GM21390 (cell line): ENCODE results near the gene TRAPPC6A.
"Not testable (repeated sequence)": the region's sequence is repeated elsewhere in the genome, so short reads cannot be mapped to it uniquely, and the experiment has no call there.

ENCODE experiments used
- ATAC-seq: cut with Tn5 transposase; IDR thresholded peaks from one replicate; pipeline ENCODE4 v1.9.1; 2021; ENCODE audit not compliant: unreplicated experiment

TRAPPC6A gene

DNA sequence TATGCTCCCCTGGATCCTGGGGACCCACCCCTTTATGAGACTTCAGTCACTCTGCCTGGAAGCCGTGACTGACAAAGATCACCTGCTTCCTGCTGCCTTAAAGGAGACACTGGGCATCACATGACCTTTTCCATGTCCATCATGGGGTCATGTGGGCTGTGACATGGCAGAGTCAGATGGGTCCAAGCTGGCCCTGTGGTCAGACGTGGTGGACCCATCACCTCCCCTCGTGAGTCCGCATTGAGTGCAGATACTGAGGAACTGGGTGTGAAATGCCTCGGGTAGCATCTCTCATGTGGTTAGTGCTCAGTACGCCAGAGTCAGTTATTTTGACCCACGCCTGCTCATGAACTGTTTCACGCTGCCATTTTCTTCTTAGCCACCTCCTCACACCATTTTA, 44.4 kb downstream of the TRAPPC6A start:
- ATAC-seq, result no peak

DNA sequence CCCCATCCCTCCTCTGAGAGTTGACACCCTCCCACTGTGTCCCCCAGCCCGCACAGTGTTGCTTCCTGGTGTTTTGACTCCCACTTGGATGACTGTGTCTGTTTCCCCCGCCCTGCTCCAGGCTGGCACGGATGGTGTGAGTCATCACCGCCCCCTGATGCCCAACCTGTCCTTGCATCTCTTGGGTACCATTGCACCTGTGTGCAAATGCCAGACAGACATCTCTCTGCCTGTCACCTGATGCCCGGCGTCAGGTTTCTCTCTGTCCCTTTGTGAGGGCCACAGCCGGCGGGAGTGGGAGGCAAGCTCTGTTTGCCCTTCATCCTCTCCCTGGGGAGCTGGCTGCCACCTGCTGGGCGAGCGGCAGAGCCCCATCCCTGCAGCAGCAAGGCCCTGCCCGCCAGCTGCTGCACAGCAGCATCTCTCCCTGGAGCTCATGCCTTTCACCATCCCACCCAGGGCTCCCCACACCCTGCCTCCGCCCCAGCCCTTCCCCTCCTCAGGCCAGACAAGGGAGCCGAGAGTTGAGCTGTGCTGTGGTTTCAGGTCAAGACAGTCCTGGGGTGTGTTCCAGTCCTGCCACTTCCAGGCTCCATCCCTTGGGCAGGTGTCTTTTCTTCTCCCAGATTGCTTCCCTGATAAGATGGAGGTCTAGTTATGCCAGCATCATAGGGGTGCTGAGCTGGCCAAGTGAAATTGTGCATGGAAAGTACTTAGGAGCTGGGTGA, 47.0 kb downstream of the TRAPPC6A start:
- no peak for ATAC-seq

DNA sequence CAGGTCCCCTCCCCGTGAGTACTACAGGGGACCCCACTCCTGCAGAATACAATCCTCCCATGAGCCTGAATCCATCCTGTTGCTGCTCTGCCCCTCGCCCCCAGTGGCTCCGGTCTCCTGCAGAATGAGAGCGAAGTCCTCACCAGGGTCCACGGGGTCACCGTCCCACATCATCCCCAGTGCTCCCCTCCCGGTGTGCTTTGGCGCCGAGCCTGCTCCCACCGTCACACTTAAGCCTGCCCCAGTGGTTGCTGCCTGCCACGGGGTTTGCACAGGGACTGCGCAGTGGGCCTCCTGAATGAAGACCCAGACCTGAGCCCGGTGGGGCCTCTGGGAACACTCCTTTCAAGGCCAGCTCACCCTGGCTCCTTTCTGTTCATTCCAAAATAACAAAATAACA, 47.8 kb downstream of the TRAPPC6A start:
- no peak for ATAC-seq

DNA sequence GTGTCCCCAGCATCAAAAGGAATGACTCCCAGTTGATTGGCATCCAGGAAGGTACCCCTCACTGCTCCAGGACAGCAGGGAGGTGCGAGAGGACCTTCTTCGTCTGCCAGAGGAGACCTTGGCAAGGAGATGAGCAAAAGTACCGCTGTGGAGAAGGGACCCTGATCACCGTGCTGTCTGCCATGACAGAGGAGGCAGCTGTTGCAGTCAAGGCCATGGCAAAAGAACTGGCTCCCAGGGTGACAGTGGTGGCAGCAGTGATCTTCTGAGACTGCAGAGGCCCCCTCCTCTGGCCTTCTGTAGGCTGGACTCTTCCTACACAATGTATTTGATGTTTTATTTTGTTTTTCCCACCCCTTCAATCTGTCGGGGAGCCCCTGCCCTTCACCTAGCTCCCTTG, 49.2 kb downstream of the TRAPPC6A start:
- no peak for ATAC-seq

DNA sequence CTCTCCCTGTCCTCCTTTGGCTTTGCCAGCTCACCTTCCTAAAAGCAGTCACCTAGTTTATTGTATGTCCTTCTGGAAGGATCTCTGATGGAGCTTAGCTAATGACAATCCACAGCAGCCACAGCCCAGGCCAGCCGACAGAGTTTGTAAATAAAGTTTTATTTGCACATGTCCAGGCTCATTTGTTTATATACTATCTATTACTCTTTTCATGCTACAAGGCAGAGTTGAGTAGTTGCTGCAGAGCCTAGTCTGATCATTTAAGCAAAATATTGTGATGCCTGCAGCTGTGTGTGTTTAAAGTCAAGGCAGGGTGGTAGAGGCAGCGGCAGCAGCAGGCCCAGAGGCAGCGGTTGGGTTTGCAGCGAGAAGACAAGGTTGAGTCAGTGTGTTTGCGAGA, 49.9 kb downstream of the TRAPPC6A start:
- ATAC-seq, result no peak

DNA sequence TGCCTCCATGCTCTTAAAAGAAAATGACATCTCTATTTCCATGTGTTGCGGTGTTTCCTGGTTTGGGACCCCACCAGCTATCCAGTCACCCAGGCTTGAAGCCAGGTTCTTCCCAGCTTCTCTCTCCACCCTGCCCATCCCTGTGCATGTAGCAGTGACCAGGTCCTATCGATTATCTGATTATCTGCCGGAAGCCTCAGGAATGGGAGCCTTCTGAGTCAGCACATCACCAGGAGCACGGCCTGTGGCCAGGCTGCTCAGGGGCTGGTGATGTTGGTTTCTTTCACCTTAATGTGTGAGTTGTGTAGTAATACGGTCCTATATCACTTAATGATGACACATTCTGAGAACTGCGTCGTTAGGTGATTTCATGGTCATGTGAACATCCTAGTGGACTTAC, 51.4 kb downstream of the TRAPPC6A start:
- no peak for ATAC-seq

DNA sequence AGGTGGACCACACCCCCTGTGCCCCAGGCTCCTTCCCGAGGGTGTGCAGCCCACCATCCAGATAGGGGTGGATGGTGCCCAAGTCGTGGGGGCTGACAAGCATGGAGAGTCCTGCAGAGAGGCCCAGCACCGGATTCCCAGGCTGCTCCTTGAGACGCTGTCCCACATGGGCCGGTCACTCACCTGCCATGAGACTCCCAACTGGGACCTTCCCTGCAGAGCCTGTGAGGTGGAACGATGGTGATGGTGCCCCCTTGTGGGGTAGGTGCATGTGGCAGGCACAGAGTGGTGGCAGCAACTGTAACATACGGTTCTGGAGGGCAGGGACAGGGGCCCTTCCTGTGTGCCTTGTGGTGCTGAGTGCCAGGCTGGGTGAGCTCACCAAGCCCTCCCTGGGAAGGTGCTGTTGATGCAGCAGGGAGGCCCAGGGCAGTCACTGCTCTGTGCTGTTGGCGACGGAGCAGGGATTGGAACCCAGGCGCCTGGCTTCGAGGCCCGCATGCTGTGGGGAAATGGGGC, 52.0 kb downstream of the TRAPPC6A start:
- no peak for ATAC-seq

DNA sequence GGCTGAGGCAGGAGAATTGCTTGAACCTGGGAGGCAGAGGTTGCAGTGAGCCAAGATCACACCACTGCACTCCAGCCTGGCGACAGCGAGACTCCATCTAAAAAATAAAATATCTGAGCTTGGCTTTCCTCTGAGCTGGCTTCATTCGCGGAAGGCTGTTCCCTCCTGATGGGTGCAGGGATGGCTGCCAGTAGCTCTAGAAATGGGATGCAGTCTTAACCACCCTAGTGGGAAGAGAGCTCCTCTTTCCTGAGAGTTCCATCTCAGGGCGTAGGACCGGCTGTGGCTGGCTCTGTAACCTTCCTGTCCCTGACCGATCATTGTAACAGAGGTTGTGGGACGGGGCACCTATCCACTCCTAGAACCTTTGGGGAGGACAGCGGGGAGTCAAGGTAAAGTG, 52.7 kb downstream of the TRAPPC6A start:
- no peak for ATAC-seq

DNA sequence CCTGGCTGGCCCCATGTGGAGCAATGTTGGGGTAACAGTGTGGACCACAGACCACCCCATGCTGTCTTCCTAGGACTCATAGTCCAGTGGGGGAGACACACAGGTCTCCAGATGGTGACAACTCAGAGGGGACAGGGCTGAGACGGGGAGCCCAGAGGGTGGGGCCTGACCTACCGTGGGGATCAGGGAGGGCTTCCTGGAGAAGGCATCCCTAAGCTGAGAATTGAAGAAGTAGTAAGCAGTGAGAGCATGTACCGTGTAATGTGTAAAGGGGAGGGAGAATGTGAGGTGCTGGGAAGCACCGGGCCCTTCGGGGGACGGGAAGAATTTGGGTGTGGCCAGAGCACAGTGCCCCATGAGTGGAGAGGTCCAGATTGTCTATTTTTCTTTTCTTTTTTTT, 54.0 kb downstream of the TRAPPC6A start:
- ATAC-seq, result no peak

DNA sequence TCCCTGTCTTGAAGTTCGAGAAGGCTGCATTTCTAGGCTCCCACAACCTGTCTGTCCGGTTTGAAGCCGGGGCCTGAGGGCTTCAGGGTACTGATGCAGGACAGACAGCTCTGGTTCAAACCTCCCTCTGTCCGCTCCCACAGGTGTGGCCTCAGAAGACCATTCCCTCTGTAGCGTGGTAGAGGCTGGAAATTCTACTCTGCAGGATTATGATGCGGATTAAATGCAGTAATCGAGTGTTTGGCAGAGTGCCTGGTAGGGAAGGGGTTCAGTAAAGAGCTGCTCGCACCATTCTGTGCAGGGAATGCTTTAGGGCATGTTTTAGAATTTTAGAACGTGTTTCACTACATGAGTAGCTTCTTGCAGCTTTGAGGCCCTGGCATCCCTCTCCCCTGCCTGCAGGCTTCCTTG, 54.6 kb downstream of the TRAPPC6A start:
- ATAC-seq, result no peak

DNA sequence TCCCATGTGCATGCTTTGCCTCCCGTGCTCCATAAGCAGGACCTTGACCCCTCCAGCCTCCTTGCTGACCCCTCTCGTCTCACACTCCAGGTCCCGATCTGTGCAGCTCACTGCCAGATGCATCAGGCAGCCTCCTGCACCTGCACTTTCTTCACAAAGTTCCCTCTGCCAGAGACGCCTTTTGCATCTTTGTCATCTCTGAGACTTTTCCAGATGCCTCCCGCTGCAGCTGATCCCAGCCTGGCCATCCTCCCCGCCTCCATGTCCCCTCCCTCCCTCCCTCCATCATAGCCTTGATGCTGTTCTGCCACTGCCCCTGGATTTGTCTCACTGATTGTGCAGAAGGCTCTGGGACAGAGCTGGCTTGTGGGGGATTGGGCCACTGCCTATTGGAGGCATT, 55.2 kb downstream of the TRAPPC6A start:
- ATAC-seq, result no peak

DNA sequence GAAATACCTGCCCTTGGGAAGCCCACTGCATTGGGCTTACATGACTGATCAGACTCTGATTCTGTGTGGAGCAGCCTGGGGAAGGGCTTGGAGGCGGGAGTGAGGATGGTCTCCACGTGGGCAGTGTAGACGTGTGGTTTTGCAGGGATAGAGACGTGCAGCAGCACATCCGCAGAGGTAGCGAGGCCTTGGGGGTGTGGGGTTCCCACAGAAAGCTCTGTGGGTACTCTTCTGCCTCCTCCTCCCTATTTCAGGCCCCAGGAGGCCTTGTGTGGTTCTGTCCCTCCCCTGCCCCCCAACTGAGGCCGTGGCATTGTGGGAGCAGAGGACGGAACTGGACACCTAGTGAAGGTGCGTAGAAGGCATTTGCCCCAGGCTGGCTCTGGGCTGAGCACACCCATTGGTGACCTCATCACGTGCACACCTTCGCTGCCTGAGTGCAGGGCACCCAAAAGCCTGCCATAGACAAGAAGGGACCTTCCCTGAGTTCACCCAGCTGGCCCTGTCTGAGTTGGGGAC, 56.2 kb downstream of the TRAPPC6A start:
- no peak for ATAC-seq

DNA sequence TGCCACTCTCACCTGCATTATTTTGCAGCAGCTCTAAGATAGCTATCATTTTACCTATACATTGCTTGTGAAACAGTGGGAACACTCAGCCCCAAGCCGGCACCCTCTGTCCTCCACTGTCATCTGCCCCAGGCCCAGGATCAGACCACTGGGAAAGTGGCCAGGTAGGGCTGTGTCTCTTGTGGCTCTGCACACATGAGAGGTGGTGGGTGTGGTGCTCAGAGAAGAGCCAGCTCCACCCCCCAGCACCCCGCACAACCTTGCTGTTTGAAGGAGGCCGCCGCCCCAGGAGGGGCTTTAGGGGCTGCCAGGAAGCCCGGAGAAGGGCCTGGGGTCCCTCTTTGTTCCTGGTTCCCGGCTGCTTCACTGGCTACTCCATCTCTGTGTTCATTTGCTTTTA, 58.5 kb downstream of the TRAPPC6A start:
- ATAC-seq, result no peak

DNA sequence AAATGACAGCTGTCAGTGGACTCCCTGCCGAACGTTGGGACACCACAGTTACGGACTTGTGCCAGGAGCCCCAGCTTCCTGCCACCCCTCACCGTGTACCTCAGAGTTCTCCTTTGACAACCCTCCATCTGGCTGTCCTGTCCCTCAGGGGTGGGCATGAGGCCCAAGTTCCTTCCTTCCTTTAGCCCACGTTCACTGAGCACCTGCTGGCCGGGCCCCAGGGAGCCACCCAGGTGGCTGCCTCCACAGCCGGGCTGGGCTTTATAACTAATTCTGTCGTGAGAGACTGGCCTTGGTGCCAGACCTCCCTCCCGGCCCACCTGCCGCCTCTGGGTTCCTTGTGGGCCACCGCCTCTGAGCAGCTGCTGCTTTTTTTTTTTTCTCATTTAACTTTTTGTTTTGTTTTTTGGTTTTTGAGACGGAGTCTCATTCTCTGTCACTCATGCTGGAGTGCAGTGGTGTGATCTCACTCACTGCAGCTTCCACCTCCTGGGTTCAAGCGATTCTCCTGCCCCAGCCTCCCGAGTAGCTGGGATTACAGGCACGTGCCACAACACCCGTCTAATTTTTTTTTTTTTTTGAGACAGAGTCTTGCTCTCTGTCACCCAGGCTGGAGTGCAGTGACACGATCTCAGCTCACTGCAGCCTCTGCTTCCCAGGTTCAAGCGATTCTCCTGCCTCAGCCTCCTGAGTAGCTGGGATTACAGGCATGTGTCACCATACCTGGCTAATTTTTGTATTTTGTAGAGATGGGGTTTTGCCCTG, 59.3 kb downstream of the TRAPPC6A start:
- not testable (repeated sequence) for ATAC-seq

DNA sequence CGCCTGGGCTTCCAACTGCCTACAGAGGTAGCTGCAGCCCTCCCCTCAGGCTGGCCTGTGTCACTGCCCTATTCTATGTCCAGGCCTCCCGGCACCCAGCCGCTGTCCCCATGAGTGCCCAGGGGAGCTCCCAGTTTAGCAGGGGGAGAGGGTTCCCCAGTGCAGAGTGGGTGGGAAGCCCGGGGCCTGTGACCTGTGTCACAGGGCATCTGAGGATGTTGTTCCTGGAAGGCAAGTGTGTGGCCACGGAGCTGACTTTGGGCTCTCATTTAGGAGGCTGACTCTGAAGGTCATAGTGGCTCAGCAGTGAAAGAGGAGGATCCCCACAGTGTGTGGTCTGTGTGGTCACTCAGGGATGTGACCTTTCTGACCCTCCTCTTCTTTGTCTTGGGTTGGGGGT, 59.9 kb downstream of the TRAPPC6A start:
- ATAC-seq, result no peak

DNA sequence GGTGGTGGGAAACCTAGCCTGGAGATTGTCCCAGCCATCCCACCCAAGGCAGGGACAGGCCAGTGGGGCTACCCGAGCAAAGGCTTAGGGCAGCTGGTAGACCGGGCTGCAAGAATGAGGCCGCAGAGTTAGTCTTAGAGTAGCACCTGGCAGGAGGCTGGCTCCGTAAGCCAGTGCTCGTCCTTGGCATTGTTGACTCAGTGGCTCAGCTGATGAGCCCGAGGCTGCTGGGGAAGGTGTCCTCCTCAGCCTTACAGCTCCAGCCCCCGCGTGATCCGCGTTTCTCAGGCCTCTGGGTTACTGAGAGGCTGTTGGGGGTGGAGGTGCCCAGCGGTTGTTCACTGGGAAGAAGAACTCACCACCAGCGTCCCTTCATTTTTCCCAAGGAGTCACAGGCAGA, 60.4 kb downstream of the TRAPPC6A start:
- no peak for ATAC-seq

DNA sequence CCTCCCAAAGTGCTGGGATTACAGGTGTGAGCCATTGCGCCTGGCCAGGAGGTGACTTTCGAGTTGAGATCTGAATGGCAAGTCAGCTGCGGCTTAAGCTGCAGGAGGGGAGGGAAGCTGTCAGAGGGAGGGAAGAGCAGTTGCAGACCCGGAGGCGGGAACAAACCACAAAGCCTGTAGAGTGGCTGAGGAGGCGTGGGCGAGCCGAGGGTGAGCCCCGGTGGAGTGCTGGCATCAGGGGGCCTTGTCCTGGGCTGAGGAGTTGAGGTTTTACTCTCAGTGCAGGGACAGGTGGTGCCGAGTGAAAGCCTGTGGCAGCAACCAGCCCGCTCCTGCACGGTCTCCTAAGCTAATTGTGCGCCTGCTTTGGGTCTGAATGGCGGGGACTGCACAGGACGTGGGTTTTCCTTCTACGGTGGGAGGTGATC, 60.9 kb downstream of the TRAPPC6A start:
- no peak for ATAC-seq

DNA sequence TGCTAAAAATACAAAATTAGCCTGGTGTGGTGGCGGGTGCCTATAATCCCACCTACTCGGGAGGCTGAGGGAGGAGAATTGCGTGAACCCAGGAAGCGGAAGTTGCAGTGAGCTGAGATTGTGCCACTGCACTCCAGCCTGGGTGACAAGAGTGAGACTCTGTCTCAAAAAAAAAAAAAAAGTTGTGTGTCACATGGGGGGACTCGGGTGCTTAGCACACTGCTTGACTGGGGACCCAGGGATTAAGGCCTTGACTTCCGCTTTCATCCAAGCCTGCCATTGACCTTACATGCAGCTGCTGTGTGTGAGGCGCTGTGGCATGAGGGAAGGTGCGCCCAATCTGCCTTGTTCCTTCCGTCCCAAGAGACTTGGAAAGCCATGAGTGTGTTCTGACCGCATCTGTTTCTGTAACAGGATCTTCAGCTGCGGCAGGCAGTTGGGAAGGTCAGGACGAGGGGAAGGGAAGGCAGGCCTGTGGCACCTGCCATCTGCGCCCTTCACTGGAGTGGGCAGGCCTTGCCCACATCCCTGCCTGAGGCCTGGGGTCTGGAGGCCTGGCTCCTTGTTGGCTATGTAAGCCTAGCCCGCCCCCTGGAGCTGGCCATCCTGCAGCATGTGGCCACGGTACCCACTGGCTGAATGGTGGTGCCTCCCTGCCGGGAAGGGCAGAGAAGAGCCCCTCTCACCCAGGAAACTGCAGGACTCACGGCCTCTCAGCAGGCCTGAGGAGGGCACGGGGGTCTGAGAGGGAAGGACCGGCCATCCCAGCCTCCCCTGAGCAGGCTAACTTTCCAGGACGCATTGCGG, 62.0 kb downstream of the TRAPPC6A start:
- ATAC-seq, result no peak

DNA sequence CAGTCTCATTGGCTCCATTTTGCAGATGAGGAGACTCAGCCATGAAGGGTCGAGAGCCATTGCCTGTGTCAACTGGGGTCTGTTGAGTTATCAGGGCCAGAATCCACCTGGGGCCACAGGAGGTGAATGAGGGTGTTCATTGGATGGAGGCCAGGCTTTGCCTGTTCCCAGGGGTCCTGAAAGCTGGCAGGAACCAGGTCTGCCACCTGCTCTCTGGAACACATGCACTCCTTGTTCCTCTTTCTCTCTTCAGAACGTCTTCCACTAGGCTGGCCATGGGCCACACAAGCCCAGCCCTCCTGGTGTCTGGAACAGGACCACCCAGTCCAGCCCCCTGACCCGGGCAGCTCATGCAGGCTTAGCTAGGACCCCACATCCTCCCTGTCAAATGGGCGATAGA, 63.9 kb downstream of the TRAPPC6A start:
- ATAC-seq, result no peak

DNA sequence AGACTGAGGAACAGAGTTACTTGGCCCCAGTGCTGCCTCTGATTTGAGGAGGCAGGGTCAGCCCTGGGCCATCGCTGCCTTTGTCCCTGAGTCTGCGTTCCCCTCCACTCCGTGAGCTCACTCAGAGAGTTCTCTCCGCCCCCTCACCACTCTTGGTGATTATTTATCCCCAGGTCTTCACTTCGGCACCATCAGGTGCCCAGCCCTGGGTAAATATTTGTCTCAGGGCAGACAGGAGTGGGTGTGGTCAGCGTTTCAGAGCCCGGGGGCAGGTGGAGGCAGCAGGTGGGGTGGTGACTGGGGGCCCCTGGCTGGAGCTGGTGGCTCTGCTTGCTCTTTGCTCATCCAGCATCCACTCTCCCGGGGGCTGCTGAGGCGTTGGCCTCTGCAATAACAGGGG, 64.4 kb downstream of the TRAPPC6A start:
- no peak for ATAC-seq
